ENCODE data around the gene SLC22A16. TPM values are rescaled to one million over a fixed set of nuclear protein-coding genes. Genes with fewer than 3 reads are reported as not detected.

Gene SLC22A16
- total and polyA plus RNA-seq, 2 of the 8 experiments (the other 6 are each of a cell fraction or from before 2014, with no cell fraction given), result not detected

GRCh38 chr6:110509617-110510241 lies 33.3 kb upstream of the SLC22A16 start:
- H4K20me1 ChIP-seq (replicated peaks in 1 of 2; ENCODE audit: control insufficient read depth in 1 of 2, insufficient read depth in 2 of 2, low read length in 2 of 2), result no peaks in the 10 kb centered on the region
- H4K8ac ChIP-seq (ENCODE audit: extremely low read depth, insufficient read depth, low read length), result no peak overlapping the region
- H3K4me2 ChIP-seq (ENCODE audit: insufficient read depth in 1 of 2, low read depth in 2 of 2, low read length in 2 of 2), result no peak overlapping the region; a peak in 1 of 4 replicates
- H3K23ac ChIP-seq (ENCODE audit: insufficient read length), result no peak overlapping the region
- POLR2A ChIA-PET (ENCODE audit: partially characterized antibody), result no interaction called here
- no peak overlapping the region for H3K4me3 ChIP-seq (ENCODE audit: extremely low read depth in 1 of 4, insufficient read depth in 2 of 4, low read depth in 3 of 4, low read length in 4 of 4)
- no peak overlapping the region for H2BK5ac ChIP-seq (ENCODE audit: low read depth, low read length)
- no peak overlapping the region for H2BK12ac ChIP-seq (ENCODE audit: low read depth, low read length)
- no peak overlapping the region for H2AK5ac ChIP-seq (ENCODE audit: low read depth, low read length)
- CTCF ChIA-PET (ENCODE audit: partially characterized antibody), result interaction anchor here (0.6 to 1.6 kb wide), 4 partner anchors 9 to 441 kb away, joined by 3 read pairs; no protein-coding TSS in a partner anchor
- H3K36me3 ChIP-seq (ENCODE audit: control insufficient read depth in 2 of 4, insufficient read depth in 4 of 4, low read length in 3 of 4), result no peaks in the 10 kb centered on the region
- no peak overlapping the region for H3K4ac ChIP-seq (replicated peaks; ENCODE audit: insufficient read length, low read depth, low read length)
- no peak overlapping the region for H4K5ac ChIP-seq (ENCODE audit: insufficient read length, low read depth, low read length)
- H3K79me2 ChIP-seq (ENCODE audit: control insufficient read depth in 1 of 2, insufficient read depth in 2 of 2, low read length in 2 of 2), result no peaks in the 10 kb centered on the region
- H3K23me2 ChIP-seq (ENCODE audit: low read depth, low read length), result no peaks in the 10 kb centered on the region
- H2AFZ ChIP-seq (ENCODE audit: low read length), result no peak overlapping the region
- WGBS, 2 experiments (ENCODE audit: extremely low coverage in 1 of 2, insufficient coverage in 1 of 2, insufficient read length in 1 of 2, insufficient replicate concordance in 2 of 2, low coverage in 1 of 2, low lambda C conversion rate in 2 of 2, missing lambda C conversion rate in 1 of 2), result 91% methylated on average over 1 of the region's 1 CpG; no CpG with 5 or more reads in 1 of the 2 experiments
- FAIRE-seq (no peak), DNase-seq (ENCODE audit: low read depth in 1 of 2, low spot score in 2 of 2) (no peak)
- no peak overlapping the region for H3K9ac ChIP-seq (replicated peaks in 1 of 4; ENCODE audit: extremely low read depth in 1 of 4, low read depth in 3 of 4, low read length in 3 of 4)
- H2BK20ac ChIP-seq (ENCODE audit: low read length), result no peak overlapping the region
- no peak overlapping the region for H3K27ac ChIP-seq (ENCODE audit: low read depth, low read length)
- 0 out of 2 replicates have a peak, but pooled peaks have one; percentile 37 for TF ChIP-seq JUND (IDR thresholded peaks at IDR 0.05; ENCODE audit: low read length)
- TF ChIP-seq EZH2 (IDR thresholded peaks at IDR 0.05; ENCODE audit: low read depth, low read length, severe bottlenecking), result no peak
- no peak for TF ChIP-seq TAF7 (optimal IDR thresholded peaks at IDR 0.05; ENCODE audit: borderline replicate concordance, low read depth, low read length)
- TF ChIP-seq BRCA1 (IDR thresholded peaks at IDR 0.05; ENCODE audit: low read depth, low read length), result no peak
- no peak for TF ChIP-seq EP300 (IDR thresholded peaks at IDR 0.05; ENCODE audit: borderline replicate concordance in 1 of 2, low read depth in 2 of 2, low read length in 2 of 2)
- H3K4me1 ChIP-seq (replicated peaks in 1 of 4; ENCODE audit: control insufficient read depth in 3 of 4, insufficient read depth in 4 of 4, low read length in 3 of 4), result peaks cover 4 to 7% (median 6%) of the 10 kb centered on the region in 4 experiments; a peak in 6 of 7 replicates
- no peak overlapping the region for H4K91ac ChIP-seq (replicated peaks; ENCODE audit: insufficient read length, low read length)
- H3K9me3 ChIP-seq (ENCODE audit: insufficient read depth in 2 of 2, low read depth in 1 of 2, low read length in 1 of 2), result peaks cover 7 to 8% of the 10 kb centered on the region in 2 experiments; a peak in 3 of 4 replicates
- H2BK15ac ChIP-seq (ENCODE audit: low read length), result no peak overlapping the region
- no peak overlapping the region for H3K18ac ChIP-seq (ENCODE audit: extremely low read depth, low read length)
- H3K56ac ChIP-seq (replicated peaks; ENCODE audit: insufficient read length, low read depth, low read length), result no peak overlapping the region
- H2BK120ac ChIP-seq (replicated peaks; ENCODE audit: low read depth, low read length), result no peak overlapping the region
- no peaks in the 10 kb centered on the region; a peak in 2 of 7 replicates for H3K27me3 ChIP-seq (replicated peaks in 1 of 4; ENCODE audit: control insufficient read depth in 3 of 4, extremely low read depth in 1 of 4, insufficient read depth in 3 of 4, low read length in 3 of 4)
- H3K14ac ChIP-seq (ENCODE audit: insufficient read length), result no peak overlapping the region
- H3K79me1 ChIP-seq (ENCODE audit: low read depth, low read length), result no peaks in the 10 kb centered on the region
